GM19035 (cell line): Measurements from ENCODE around the gene RNF182.
"Not testable (repeated sequence)": the region's sequence is repeated elsewhere in the genome, so short reads cannot be mapped to it uniquely, and the experiment has no call there.

ENCODE experiments used
- ATAC-seq: cut with Tn5 transposase; IDR thresholded peaks from one replicate; pipeline ENCODE4 v1.9.1; 2021; ENCODE audit not compliant: unreplicated experiment

Gene RNF182

DNA sequence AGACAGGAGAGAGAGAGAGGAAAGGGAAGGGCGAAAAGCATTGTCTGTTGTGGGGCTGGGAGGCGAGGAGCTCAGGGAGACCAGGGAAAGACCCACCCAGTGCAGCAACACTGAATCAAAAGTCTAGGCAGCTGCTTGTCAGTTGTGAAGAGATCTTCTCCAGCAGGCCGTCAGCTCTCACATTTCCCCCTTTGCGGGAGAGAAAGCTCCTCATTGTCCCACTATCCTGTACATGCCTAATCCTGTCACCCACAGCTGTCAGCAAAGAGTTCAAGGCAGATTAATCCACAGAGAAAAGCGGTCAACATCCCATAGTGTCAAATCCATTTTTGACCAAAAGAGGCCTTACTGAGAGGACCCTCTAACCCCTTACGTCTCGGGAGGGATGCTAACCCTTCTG lies 27.3 kb downstream of the RNF182 start:
- ATAC-seq: no peak

DNA sequence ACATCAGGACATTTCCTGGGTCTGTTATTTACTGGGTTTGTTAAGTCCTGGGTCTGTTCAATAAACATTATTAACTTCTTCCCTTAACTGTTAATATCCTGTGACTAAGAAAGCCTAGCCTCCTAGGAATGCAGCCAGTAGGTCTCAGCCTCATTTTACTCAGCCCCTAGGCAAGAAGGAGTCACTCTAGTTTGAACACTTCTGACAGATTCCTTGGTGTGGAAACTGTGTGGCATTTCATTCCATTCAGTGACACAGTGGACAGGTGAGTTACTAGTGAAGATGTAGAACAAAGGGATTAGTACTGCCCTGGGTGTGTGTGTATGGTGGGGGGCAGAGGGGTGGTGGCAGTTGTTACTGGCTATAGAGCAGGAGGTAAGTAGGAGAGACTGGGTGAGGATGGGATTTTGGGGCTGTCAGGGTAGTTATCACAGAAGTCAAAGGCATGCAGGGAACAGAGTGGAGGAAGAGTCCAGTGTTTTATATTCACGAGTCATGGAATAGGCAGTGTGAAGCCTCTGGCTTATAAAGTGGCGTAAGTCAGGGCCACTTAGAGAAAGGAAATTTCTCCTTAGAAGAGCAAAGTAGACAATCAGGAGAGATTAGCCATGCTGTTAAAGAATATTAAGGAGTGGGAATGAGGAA lies 28.4 kb downstream of the RNF182 start:
- no peak for ATAC-seq

GRCh38 chr6:13965582-13966127 lies 40.9 kb downstream of the RNF182 start:
- ATAC-seq: no peak

GRCh38 chr6:13971303-13971702 lies 46.6 kb downstream of the RNF182 start:
- ATAC-seq: no peak

- not testable (repeated sequence) for ATAC-seq
Measured at GRCh38 chr6:13972602-13973001, 47.9 kb downstream of the RNF182 start.

DNA sequence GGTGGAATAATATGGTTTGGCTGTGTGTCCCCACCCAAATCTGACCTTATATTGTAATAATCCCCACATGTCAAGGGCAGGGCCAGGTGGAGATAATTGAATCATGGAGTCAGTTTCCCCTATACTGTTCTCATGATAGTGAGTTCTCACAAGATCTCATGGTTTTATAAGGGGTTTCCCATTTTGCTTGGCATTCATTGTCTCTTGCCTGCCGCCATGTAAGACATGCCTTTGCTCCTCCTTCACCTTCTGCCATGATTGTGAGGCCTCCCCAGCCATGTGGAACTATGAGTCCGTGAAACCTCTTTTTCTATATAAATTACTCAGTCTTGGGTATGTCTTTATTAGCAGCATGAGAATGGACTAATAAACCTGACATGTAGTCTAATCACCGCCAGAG lies 48.7 kb downstream of the RNF182 start:
- ATAC-seq: not testable (repeated sequence)

GRCh38 chr6:13978102-13978640 lies 53.4 kb downstream of the RNF182 start:
- ATAC-seq: no peak

- no peak for ATAC-seq
Measured at GRCh38 chr6:13978787-13979186, 54.0 kb downstream of the RNF182 start.

- ATAC-seq: no peak
Measured at GRCh38 chr6:13979284-13980171, 54.8 kb downstream of the RNF182 start.

DNA sequence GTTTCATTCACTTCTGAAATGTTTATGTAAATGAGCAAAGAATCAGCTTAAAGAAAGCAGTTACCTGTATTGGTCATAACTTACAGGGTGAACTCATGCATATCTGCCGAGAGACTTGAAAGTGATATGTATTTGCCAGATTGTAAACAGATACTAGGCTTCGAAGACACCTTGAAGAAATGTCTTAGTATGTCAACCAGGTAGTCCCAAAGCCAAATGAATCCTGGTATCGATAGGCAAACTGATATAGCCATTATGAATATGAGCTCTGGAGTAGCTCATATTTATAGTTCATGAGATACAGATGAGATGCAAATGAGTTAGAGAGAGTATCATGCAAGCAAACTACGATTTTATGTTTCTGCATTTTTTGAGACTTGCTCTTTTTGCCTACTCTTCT lies 55.8 kb downstream of the RNF182 start:
- no peak for ATAC-seq

- ATAC-seq: no peak
Measured at GRCh38 chr6:13985663-13986325, 61.0 kb downstream of the RNF182 start.

- no peak for ATAC-seq
Measured at GRCh38 chr6:13986700-13987399, 62.1 kb downstream of the RNF182 start.

- no peak for ATAC-seq
Measured at GRCh38 chr6:13987400-13987865, 62.7 kb downstream of the RNF182 start.

DNA sequence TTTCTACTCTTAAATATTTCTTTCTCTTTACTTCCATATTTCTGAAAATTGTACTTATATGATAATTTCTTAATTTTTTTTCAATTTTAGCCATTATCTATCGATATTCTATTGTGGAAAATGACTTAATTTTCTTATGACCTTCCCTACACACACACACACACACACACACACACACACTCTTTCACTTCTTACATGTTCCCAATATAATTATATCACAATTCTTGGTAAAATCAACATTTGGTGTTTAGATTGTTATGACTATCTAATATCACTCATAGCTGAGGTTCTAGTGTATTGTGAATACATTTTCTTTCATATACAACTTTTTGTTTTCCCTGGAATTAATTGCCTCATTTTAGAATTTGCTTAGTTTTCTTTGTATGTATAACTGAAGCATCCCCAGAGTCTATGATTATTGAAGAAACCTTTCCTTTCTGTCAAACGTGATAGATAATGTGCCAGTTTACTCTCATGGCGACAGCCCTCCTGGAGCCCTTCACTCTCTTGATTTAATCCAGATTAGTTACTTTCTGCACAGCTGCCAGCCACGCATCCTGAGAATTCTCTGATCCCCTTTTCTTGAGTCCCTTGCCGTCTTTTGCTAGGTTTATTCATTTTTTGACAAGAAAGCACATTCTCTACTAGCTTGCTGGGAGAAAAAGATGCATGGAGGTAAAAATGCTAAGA lies 63.4 kb downstream of the RNF182 start:
- ATAC-seq: no peak

DNA sequence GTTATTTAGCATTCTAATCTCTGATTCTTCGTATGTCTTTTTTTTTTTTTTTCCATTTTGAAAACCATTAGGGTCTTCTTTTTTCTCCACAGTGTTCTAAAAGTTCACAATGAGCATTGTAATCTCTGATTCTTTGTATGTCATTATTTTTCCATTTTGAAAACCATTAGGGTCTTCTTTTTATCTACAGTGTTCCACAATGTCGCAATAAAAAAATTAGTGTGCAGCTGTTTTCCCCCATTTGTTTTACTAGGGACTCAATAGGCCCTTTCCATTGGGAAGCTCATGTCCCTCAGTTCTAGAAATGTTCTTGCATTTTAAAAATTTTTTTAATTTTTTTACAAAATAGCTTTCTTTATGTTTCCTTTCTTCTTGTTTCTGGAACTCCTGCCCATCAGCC lies 64.2 kb downstream of the RNF182 start:
- no peak for ATAC-seq

- ATAC-seq: no peak
Measured at GRCh38 chr6:13989496-13990144, 64.9 kb downstream of the RNF182 start.

DNA sequence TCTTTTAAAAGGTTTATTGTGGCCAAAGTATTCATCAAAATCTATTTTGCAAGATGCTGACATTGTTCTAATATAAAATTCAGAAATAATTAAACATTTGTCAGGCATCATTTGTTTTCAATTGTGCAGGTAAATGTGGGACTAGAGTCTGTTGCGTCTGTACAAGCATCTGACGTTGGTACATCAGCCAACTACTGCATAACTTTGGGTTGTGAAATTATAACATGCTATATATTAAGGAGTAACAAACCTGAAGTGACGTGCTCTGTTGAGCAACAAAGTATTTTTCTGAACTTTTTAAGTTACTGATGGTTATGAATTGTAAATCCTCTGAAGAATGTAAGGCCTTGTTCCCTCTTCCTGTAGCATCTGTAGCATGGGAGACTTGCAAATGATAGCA lies 66.0 kb downstream of the RNF182 start:
- no peak for ATAC-seq

- ATAC-seq: no peak
Measured at GRCh38 chr6:13991393-13991792, 66.6 kb downstream of the RNF182 start.

- no peak for ATAC-seq
Measured at GRCh38 chr6:13992417-13993055, 67.8 kb downstream of the RNF182 start.
